HepG2 (cell line): ENCODE data around the gene CAMSAP2. TPM values are rescaled to one million over a fixed set of nuclear protein-coding genes. Genes with fewer than 3 reads are reported as not detected.
A peak's percentile ranks its signal among the peaks of the same experiment; 100 is the strongest.

Experiments used
- ARNTL ChIP-seq: sonication (generic); formaldehyde crosslinking; IDR thresholded peaks from 2 replicates; pipeline ENCODE4 v1.4.0; 2020; ENCODE audit warnings: mild to moderate bottlenecking, missing genetic modification reagents
- CCAR2 ChIP-seq: fragments of 200-400 bp; formaldehyde crosslinking; optimal IDR thresholded peaks from 2 replicates; pipeline ENCODE3; 2018; ENCODE audit warnings: low read depth, mild to moderate bottlenecking, low read length, moderate library complexity
- DR1 ChIP-seq: sonication (generic); formaldehyde crosslinking; IDR thresholded peaks from 2 replicates; pipeline ENCODE4 v1.8.0; 2021; ENCODE audit warnings: mild to moderate bottlenecking, missing genetic modification reagents, inconsistent platforms
- FOSL1 ChIP-seq: sonication (generic); formaldehyde crosslinking; IDR thresholded peaks from 2 replicates; pipeline ENCODE4 v1.9.0; 2021; ENCODE audit warnings: missing genetic modification reagents, borderline replicate concordance
- GTF2F1 ChIP-seq: fragments of 150-350 bp; IDR thresholded peaks from 2 replicates; pipeline ENCODE4 v1.6.1; 2014; ENCODE audit warnings: low read length
- JUND ChIP-seq: sonication (generic); formaldehyde crosslinking; IDR thresholded peaks from 2 replicates; pipeline ENCODE4 v1.8.0; 2022; ENCODE audit warnings: mild to moderate bottlenecking, missing genetic modification reagents
- YY1 ChIP-seq: IDR thresholded peaks from 2 replicates; pipeline ENCODE4 v1.6.1; 2011; ENCODE audit warnings: low read length, low read depth, moderate library complexity, mild to moderate bottlenecking; ENCODE audit not compliant: insufficient read depth, insufficient replicate concordance
- ZBTB3 ChIP-seq: sonication (generic); formaldehyde crosslinking; IDR thresholded peaks from 2 replicates; pipeline ENCODE4 v1.4.0; 2020; ENCODE audit warnings: low read depth, mild to moderate bottlenecking, moderate library complexity, missing genetic modification reagents, borderline replicate concordance
- ZKSCAN8 ChIP-seq: IDR thresholded peaks from 2 replicates; pipeline ENCODE4 v1.6.1; 2016; ENCODE audit warnings: borderline replicate concordance, missing genetic modification reagents, missing compliant biosample characterization
- ZNF350 ChIP-seq: sonication (generic); formaldehyde crosslinking; IDR thresholded peaks from 2 replicates; pipeline ENCODE4 v1.4.0; 2020; ENCODE audit warnings: mild to moderate bottlenecking, low read depth, missing genetic modification reagents, borderline replicate concordance
- ZNF383 ChIP-seq: sonication (generic); formaldehyde crosslinking; IDR thresholded peaks from 2 replicates; pipeline ENCODE4 v1.4.0; 2020; ENCODE audit warnings: missing genetic modification reagents, mild to moderate bottlenecking, borderline replicate concordance
- ZNF552 ChIP-seq: sonication (generic); formaldehyde crosslinking; IDR thresholded peaks from 2 replicates; pipeline ENCODE4 v1.9.0; 2022; ENCODE audit warnings: missing genetic modification reagents, mild to moderate bottlenecking, borderline replicate concordance
- ZNF569 ChIP-seq: sonication (generic); formaldehyde crosslinking; IDR thresholded peaks from 2 replicates; pipeline ENCODE4 v1.5.0; 2020; ENCODE audit warnings: mild to moderate bottlenecking, missing genetic modification reagents, moderate library complexity, borderline replicate concordance
- ZNF713 ChIP-seq: sonication (generic); formaldehyde crosslinking; IDR thresholded peaks from 2 replicates; pipeline ENCODE4 v1.4.0; 2020; ENCODE audit warnings: mild to moderate bottlenecking, missing genetic modification reagents
- ZNF850 ChIP-seq: sonication (generic); formaldehyde crosslinking; conservative IDR thresholded peaks from 2 replicates; pipeline ENCODE4 v1.9.0; 2021; ENCODE audit warnings: mild to moderate bottlenecking, missing genetic modification reagents
- ZZZ3 ChIP-seq: sonication (generic); formaldehyde crosslinking; IDR thresholded peaks from 2 replicates; pipeline ENCODE4 v1.4.0; 2020; ENCODE audit warnings: missing genetic modification reagents, mild to moderate bottlenecking, borderline replicate concordance
- polyA plus RNA-seq, 8 experiments: library from polyadenylated mRNA; depleted of rRNA in 3 of 8; stranded (reverse) in 7 of 8; unstranded in 1 of 8; fragments of >200 nt; fragmentation: Illumina TruSeq in 4 of 8; extraction: Trizol in 4 of 8; gene quantifications; 2 replicates each; pipeline versions ENCODE4 v1.2.1 to v1.2.3, GENCODE V29; 2011 to 2016; ENCODE audit warnings: low read depth in 4 of 8, missing spikeins in 1 of 8, mixed read lengths in 1 of 8; ENCODE audit not compliant: insufficient read depth in 1 of 8
- total RNA-seq, 5 experiments: library from RNA; depleted of rRNA; stranded (reverse); fragments of >200 nt; fragmentation: Illumina TruSeq; extraction: Trizol; gene quantifications; 2 replicates each; pipeline ENCODE4 v1.2.3, GENCODE V29; 2016; ENCODE audit warnings: low read depth in 1 of 5
- TF ChIP-seq, protein P1 (sequence below): conservative IDR thresholded peaks from 2 replicates; pipeline ENCODE4 v1.6.1; 2018; ENCODE audit warnings: missing genetic modification reagents
- TF ChIP-seq, protein P2 (sequence below): IDR thresholded peaks from 2 replicates; pipeline ENCODE4 v1.4.0; 2020; ENCODE audit warnings: mild to moderate bottlenecking, missing genetic modification reagents
- TF ChIP-seq, protein P3 (sequence below): sonication (generic); formaldehyde crosslinking; IDR thresholded peaks from 2 replicates; pipeline ENCODE4 v1.4.0; 2020; ENCODE audit warnings: missing genetic modification reagents
- TF ChIP-seq, protein P4 (sequence below): fragments of 450-650 bp; IDR thresholded peaks from 2 replicates; pipeline ENCODE4 v1.6.1; 2016

Gene CAMSAP2
- total and polyA plus RNA-seq, 2 of the 13 experiments (the other 11 are each of a cell fraction or from before 2014, with no cell fraction given): 3.4 to 8.2 TPM

- TF ChIP-seq FOSL1 (CRISPR knock-in tag) (no peak), ZNF552 (no peak), ZNF383 (no peak), ZNF850 (CRISPR knock-in tag) (no peak), ZZZ3 (CRISPR knock-in tag) (0 out of 2 replicates have a peak, but pooled peaks have one; percentile 9), ARNTL (CRISPR knock-in tag) (no peak; the same call in 1 of the 2 replicates), ZNF569 (no peak), GTF2F1 (no peak), ZNF713 (CRISPR knock-in tag) (no peak), CCAR2 (no peak), JUND (CRISPR knock-in tag) (no peak), ZBTB3 (CRISPR knock-in tag) (no peak), ZKSCAN8 (peak; percentile 98), ZNF350 (peak; percentile 75; the same call in 1 of the 2 replicates), DR1 (CRISPR knock-in tag) (no peak), YY1 (peak; percentile 28)
- TF ChIP-seq, protein P1, sequence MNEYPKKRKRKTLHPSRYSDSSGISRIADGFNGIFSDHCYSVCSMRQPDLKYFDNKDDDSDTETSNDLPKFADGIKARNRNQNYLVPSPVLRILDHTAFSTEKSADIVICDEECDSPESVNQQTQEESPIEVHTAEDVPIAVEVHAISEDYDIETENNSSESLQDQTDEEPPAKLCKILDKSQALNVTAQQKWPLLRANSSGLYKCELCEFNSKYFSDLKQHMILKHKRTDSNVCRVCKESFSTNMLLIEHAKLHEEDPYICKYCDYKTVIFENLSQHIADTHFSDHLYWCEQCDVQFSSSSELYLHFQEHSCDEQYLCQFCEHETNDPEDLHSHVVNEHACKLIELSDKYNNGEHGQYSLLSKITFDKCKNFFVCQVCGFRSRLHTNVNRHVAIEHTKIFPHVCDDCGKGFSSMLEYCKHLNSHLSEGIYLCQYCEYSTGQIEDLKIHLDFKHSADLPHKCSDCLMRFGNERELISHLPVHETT (CRISPR knock-in tag): no peak
- TF ChIP-seq, protein P2, sequence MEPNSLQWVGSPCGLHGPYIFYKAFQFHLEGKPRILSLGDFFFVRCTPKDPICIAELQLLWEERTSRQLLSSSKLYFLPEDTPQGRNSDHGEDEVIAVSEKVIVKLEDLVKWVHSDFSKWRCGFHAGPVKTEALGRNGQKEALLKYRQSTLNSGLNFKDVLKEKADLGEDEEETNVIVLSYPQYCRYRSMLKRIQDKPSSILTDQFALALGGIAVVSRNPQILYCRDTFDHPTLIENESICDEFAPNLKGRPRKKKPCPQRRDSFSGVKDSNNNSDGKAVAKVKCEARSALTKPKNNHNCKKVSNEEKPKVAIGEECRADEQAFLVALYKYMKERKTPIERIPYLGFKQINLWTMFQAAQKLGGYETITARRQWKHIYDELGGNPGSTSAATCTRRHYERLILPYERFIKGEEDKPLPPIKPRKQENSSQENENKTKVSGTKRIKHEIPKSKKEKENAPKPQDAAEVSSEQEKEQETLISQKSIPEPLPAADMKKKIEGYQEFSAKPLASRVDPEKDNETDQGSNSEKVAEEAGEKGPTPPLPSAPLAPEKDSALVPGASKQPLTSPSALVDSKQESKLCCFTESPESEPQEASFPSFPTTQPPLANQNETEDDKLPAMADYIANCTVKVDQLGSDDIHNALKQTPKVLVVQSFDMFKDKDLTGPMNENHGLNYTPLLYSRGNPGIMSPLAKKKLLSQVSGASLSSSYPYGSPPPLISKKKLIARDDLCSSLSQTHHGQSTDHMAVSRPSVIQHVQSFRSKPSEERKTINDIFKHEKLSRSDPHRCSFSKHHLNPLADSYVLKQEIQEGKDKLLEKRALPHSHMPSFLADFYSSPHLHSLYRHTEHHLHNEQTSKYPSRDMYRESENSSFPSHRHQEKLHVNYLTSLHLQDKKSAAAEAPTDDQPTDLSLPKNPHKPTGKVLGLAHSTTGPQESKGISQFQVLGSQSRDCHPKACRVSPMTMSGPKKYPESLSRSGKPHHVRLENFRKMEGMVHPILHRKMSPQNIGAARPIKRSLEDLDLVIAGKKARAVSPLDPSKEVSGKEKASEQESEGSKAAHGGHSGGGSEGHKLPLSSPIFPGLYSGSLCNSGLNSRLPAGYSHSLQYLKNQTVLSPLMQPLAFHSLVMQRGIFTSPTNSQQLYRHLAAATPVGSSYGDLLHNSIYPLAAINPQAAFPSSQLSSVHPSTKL: no peak
- TF ChIP-seq, protein P3, sequence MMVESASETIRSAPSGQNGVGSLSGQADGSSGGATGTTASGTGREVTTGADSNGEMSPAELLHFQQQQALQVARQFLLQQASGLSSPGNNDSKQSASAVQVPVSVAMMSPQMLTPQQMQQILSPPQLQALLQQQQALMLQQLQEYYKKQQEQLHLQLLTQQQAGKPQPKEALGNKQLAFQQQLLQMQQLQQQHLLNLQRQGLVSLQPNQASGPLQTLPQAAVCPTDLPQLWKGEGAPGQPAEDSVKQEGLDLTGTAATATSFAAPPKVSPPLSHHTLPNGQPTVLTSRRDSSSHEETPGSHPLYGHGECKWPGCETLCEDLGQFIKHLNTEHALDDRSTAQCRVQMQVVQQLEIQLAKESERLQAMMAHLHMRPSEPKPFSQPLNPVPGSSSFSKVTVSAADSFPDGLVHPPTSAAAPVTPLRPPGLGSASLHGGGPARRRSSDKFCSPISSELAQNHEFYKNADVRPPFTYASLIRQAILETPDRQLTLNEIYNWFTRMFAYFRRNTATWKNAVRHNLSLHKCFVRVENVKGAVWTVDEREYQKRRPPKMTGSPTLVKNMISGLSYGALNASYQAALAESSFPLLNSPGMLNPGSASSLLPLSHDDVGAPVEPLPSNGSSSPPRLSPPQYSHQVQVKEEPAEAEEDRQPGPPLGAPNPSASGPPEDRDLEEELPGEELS: no peak
- TF ChIP-seq, protein P4, sequence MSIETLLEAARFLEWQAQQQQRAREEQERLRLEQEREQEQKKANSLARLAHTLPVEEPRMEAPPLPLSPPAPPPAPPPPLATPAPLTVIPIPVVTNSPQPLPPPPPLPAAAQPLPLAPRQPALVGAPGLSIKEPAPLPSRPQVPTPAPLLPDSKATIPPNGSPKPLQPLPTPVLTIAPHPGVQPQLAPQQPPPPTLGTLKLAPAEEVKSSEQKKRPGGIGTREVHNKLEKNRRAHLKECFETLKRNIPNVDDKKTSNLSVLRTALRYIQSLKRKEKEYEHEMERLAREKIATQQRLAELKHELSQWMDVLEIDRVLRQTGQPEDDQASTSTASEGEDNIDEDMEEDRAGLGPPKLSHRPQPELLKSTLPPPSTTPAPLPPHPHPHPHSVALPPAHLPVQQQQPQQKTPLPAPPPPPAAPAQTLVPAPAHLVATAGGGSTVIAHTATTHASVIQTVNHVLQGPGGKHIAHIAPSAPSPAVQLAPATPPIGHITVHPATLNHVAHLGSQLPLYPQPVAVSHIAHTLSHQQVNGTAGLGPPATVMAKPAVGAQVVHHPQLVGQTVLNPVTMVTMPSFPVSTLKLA: no peak
Measured at GRCh38 chr1:200890818-200891773, 152.4 kb downstream of the CAMSAP2 start (continued).
